OCI-LY1 (cell line): ENCODE results near the gene NR2C1.

ENCODE experiments used
- EZH2 ChIP-seq: fragments of 200-600 bp; sonication (generic), shearing (Covaris generic); IDR thresholded peaks from 2 replicates; pipeline ENCODE4 v1.8.0; 2017; ENCODE audit warnings: borderline replicate concordance, mixed run types, mild to moderate bottlenecking, antibody characterized with exemption, low read length, moderate library complexity, mixed read lengths
- TF ChIP-seq, protein P1 (sequence below): fragments of 200-600 bp; sonication (generic), shearing (Covaris generic); IDR thresholded peaks from 2 replicates; pipeline ENCODE4 v1.5.1; 2017; ENCODE audit warnings: mild to moderate bottlenecking, antibody characterized with exemption, low read length, moderate library complexity, mixed read lengths

DNA sequence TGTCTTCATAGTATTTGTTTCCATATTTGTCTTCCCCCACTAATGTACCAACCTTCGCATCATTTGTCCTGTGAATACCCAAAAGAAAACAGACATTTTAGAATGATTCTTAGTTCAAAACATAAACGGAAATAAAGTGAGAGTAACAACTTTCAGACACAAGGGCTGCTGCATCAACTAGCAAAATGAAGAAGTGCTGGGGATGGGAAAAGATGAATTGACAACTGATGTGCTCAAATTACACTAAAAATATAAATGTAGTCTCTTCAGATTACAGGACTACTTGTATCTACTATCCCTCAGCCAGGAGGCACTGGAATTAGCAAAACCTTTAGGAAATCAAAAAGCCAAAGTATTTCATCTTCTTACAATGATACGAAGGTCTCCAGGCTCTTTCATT lies 70.7 kb downstream of the NR2C1 start:
- TF ChIP-seq, protein P1, sequence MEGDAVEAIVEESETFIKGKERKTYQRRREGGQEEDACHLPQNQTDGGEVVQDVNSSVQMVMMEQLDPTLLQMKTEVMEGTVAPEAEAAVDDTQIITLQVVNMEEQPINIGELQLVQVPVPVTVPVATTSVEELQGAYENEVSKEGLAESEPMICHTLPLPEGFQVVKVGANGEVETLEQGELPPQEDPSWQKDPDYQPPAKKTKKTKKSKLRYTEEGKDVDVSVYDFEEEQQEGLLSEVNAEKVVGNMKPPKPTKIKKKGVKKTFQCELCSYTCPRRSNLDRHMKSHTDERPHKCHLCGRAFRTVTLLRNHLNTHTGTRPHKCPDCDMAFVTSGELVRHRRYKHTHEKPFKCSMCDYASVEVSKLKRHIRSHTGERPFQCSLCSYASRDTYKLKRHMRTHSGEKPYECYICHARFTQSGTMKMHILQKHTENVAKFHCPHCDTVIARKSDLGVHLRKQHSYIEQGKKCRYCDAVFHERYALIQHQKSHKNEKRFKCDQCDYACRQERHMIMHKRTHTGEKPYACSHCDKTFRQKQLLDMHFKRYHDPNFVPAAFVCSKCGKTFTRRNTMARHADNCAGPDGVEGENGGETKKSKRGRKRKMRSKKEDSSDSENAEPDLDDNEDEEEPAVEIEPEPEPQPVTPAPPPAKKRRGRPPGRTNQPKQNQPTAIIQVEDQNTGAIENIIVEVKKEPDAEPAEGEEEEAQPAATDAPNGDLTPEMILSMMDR, result no peak
- TF ChIP-seq EZH2, result no peak
